Mesendoderm (in vitro differentiated cells): ENCODE results near the gene HDAC4.

Experiments used
- DNase-seq: peaks from one replicate; pipeline ENCODE4 v3.0.0; 2013
- H2AK5ac ChIP-seq: 2 replicates; pipeline ENCODE4 v1.6.1; 2013; ENCODE audit warnings: low read length, inconsistent platforms
- H2BK120ac ChIP-seq: 2 replicates; pipeline ENCODE4 v1.6.1; 2013; ENCODE audit warnings: low read depth, mild to moderate bottlenecking, low read length, moderate library complexity, mixed read lengths
- H2BK15ac ChIP-seq: replicated peaks from 2 replicates; pipeline ENCODE4 v1.6.1; 2013; ENCODE audit warnings: low read depth, mild to moderate bottlenecking, moderate library complexity
- H2BK5ac ChIP-seq: 2 replicates; pipeline ENCODE4 v1.6.1; 2013; ENCODE audit warnings: low read length, inconsistent platforms
- H3K18ac ChIP-seq: 2 replicates; pipeline ENCODE4 v1.6.1; 2013; ENCODE audit warnings: mild to moderate bottlenecking, low read length, mixed read lengths
- H3K23ac ChIP-seq: one replicate; pipeline ENCODE4 v1.6.1; 2013; ENCODE audit warnings: low read length
- H3K27ac ChIP-seq: 2 replicates; pipeline ENCODE4 v1.5.1; 2013; ENCODE audit warnings: low read depth, mild to moderate bottlenecking, inconsistent platforms, low read length, moderate library complexity
- H3K27me3 ChIP-seq: 2 replicates; pipeline ENCODE4 v1.6.1; 2013; ENCODE audit warnings: low read length, control low read depth, mild to moderate bottlenecking, inconsistent platforms; ENCODE audit not compliant: insufficient read depth, poor library complexity
- H3K36me3 ChIP-seq: 2 replicates; pipeline ENCODE4 v1.6.1; 2013; ENCODE audit warnings: low read length, inconsistent platforms; ENCODE audit not compliant: control insufficient read depth, insufficient read depth
- H3K4ac ChIP-seq: one replicate; pipeline ENCODE4 v1.6.1; 2013; ENCODE audit warnings: low read depth, mild to moderate bottlenecking, low read length, moderate library complexity
- H3K4me1 ChIP-seq: 2 replicates; pipeline ENCODE4 v1.6.1; 2013; ENCODE audit warnings: low read depth, low read length, inconsistent platforms; ENCODE audit not compliant: control insufficient read depth
- H3K4me2 ChIP-seq: 2 replicates; pipeline ENCODE4 v1.6.1; 2013; ENCODE audit warnings: low read length
- H3K4me3 ChIP-seq: 2 replicates; pipeline ENCODE4 v1.5.1; 2013; ENCODE audit warnings: mild to moderate bottlenecking, low read length
- H3K56ac ChIP-seq: one replicate; pipeline ENCODE4 v1.6.1; 2013; ENCODE audit warnings: low read length
- H3K79me1 ChIP-seq: 2 replicates; pipeline ENCODE4 v1.6.1; 2013; ENCODE audit warnings: low read length, inconsistent platforms
- H3K79me2 ChIP-seq: 2 replicates; pipeline ENCODE4 v1.6.1; 2013; ENCODE audit warnings: mild to moderate bottlenecking, low read length; ENCODE audit not compliant: control insufficient read depth, insufficient read depth
- H3K9ac ChIP-seq: 2 replicates; pipeline ENCODE4 v1.6.1; 2013; ENCODE audit warnings: low read length, inconsistent platforms
- H4K5ac ChIP-seq: one replicate; pipeline ENCODE4 v1.6.1; 2013; ENCODE audit warnings: low read length
- H4K8ac ChIP-seq: one replicate; pipeline ENCODE4 v1.6.1; 2013; ENCODE audit warnings: low read depth, mild to moderate bottlenecking, control low read depth, low read length, moderate library complexity
- WGBS: extraction: QIAGEN DNeasy Blood & Tissue Kit; methylation state at CpG from one replicate; pipeline ENCODE4 v1.1.7; 2013; ENCODE audit warnings: low lambda C conversion rate, missing lambda C conversion rate; ENCODE audit not compliant: insufficient coverage; ENCODE audit errors: extremely low coverage; 5-methylcytosine and 5-hydroxymethylcytosine counted together

Gene HDAC4

DNA sequence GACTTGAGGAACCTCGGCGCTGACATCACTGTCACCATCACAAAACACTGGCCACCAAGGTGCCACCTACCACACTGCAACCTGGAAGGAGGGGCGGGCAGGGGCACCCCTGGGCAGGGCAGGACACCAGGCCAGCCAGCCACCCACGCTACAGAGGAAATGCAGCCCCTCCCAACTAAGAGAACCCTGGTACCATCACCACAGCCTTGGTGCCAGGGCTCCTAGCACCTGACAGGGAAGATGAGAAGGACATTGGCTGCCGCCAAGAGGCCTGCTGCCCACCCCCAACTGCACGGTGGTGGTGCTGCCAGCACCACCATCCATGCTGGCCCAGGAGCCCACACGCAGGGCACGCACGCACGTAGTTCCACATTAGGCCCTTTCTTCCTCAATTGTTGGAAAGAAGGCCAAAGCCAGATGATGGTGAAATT lies 88.7 kb downstream of the HDAC4 start:
- no peak for DNase-seq
- no CpG with 5 or more reads among the region's 10 CpGs for WGBS
- no peak overlapping the region for H3K18ac ChIP-seq

DNA sequence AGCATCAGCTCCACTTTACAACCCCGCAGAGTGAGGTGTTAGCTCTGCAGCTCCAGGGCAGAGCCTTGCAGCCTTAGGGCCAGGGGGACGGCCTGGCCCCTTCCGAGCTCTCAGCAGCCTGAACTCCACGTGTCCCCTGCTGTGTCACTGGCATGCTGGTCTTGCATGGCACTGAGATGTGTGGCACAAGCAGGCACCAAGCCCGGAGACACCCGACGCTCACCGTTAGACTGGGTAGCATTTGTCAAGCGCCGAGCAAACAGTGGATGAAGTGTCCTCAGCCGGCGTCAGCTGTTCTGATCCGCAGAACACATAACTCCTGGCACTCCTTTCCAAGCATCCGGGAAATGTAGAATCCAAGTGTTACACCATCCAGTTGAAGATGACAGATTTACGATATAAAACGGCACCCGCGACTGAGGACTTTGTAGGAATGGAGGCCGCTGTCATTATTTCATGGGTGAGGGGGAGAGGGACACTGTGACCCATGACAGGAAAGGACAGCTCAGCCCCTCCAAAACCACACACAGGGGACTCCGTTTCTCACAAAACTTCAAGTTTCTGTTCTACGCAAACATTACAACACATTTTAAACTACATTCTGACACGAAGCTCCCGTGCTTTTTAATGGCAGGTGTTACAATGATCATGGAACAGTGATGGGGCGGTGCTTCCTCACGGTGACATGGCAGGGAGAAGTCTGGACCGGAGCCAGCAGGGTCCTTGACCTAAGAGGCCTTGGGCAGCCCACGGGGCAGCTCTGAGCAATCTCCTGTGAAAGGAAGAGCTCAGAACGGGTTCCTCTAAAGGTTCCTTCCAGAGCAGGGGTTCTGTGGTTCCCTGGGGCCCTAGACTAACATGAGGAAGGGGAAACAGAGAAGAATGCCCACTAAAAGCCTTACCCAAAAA lies 89.4 kb downstream of the HDAC4 start:
- no peak overlapping the region for H2AK5ac ChIP-seq
- H2BK15ac ChIP-seq: no peak overlapping the region
- no CpG with 5 or more reads among the region's 28 CpGs for WGBS
- H3K27me3 ChIP-seq: no peaks in the 10 kb centered on the region
- H3K18ac ChIP-seq: no peak overlapping the region
- H3K4me1 ChIP-seq: peaks cover 2% of the 10 kb centered on the region
- no peak overlapping the region for H2BK120ac ChIP-seq
- no peak overlapping the region for H4K5ac ChIP-seq
- peaks cover 23% of the 10 kb centered on the region for H3K79me1 ChIP-seq
- H3K27ac ChIP-seq: no peak overlapping the region
- H3K79me2 ChIP-seq: peaks cover 18% of the 10 kb centered on the region
- H3K9ac ChIP-seq: no peak overlapping the region
- H3K36me3 ChIP-seq: no peaks in the 10 kb centered on the region
- no peak for DNase-seq
- no peak overlapping the region for H3K4ac ChIP-seq
- no peak overlapping the region for H3K23ac ChIP-seq
- no peak overlapping the region for H4K8ac ChIP-seq
- no peak overlapping the region for H3K56ac ChIP-seq
- H3K4me3 ChIP-seq: no peak overlapping the region
- H2BK5ac ChIP-seq: no peak overlapping the region
- no peak overlapping the region for H3K4me2 ChIP-seq

More for the DNA sequence above, 88.7 kb downstream of the HDAC4 start:
- no peak overlapping the region for H2AK5ac ChIP-seq
- peaks cover 26% of the 10 kb centered on the region for H3K79me1 ChIP-seq
- H3K36me3 ChIP-seq: no peaks in the 10 kb centered on the region
- no peak overlapping the region for H3K27ac ChIP-seq
- H3K9ac ChIP-seq: no peak overlapping the region
- no peaks in the 10 kb centered on the region for H3K27me3 ChIP-seq
- no peak overlapping the region for H3K4ac ChIP-seq
- H2BK5ac ChIP-seq: no peak overlapping the region
- H3K23ac ChIP-seq: no peak overlapping the region
- no peak overlapping the region for H3K4me2 ChIP-seq
- H3K4me3 ChIP-seq: no peak overlapping the region
- no peak overlapping the region for H2BK15ac ChIP-seq
- H4K8ac ChIP-seq: no peak overlapping the region
- H3K56ac ChIP-seq: no peak overlapping the region
- peaks cover 2% of the 10 kb centered on the region for H3K4me1 ChIP-seq
- H4K5ac ChIP-seq: no peak overlapping the region
- peaks cover 20% of the 10 kb centered on the region for H3K79me2 ChIP-seq
- H2BK120ac ChIP-seq: no peak overlapping the region

DNA sequence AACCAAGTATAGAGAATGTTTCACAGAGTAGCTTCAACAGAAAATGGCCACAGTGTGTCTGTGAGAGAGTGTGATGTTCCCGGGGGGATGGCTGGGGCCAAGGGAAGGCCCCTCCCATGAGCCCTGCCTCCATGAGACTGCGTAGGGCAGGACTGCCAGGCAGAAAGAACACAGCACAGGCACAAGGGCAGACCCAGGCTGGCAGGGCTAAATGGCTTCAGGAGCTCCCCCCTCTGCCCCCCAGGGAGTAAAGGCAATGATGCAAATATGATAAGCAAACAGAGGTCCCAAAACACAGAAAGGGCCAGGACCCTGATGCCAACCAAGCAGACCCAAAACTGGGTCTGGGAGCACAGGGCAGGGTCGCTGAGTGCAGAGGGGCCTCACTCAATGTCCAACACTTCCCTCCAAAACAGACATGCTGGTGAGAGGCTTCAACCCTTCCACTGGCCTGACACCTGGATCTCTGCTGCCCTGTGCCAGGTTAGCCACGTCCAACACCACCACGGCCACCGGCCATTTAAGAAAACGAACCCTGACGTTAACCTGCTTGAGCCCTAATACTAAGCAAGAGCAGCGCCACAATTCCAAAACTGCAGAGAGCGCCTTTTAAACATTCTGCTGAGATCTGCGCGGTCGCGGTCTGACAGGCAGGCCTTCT lies 90.3 kb downstream of the HDAC4 start:
- Histone ChIP-seq H3K9ac (no peak overlapping the region), H3K27me3 (no peaks in the 10 kb centered on the region), H2BK120ac (no peak overlapping the region), H3K23ac (no peak overlapping the region), H3K79me2 (peaks cover 18% of the 10 kb centered on the region), H4K5ac (no peak overlapping the region), H3K4me1 (peaks cover 2% of the 10 kb centered on the region), H3K79me1 (peaks cover 24% of the 10 kb centered on the region), H3K56ac (no peak overlapping the region), H3K18ac (no peak overlapping the region), H3K4me3 (no peak overlapping the region), H3K4ac (no peak overlapping the region), H3K36me3 (no peaks in the 10 kb centered on the region), H2BK5ac (no peak overlapping the region), H3K27ac (no peak overlapping the region), H3K4me2 (no peak overlapping the region), H2AK5ac (no peak overlapping the region), H4K8ac (no peak overlapping the region), H2BK15ac (no peak overlapping the region)
- WGBS: no CpG with 5 or more reads among the region's 14 CpGs
- no peak for DNase-seq

DNA sequence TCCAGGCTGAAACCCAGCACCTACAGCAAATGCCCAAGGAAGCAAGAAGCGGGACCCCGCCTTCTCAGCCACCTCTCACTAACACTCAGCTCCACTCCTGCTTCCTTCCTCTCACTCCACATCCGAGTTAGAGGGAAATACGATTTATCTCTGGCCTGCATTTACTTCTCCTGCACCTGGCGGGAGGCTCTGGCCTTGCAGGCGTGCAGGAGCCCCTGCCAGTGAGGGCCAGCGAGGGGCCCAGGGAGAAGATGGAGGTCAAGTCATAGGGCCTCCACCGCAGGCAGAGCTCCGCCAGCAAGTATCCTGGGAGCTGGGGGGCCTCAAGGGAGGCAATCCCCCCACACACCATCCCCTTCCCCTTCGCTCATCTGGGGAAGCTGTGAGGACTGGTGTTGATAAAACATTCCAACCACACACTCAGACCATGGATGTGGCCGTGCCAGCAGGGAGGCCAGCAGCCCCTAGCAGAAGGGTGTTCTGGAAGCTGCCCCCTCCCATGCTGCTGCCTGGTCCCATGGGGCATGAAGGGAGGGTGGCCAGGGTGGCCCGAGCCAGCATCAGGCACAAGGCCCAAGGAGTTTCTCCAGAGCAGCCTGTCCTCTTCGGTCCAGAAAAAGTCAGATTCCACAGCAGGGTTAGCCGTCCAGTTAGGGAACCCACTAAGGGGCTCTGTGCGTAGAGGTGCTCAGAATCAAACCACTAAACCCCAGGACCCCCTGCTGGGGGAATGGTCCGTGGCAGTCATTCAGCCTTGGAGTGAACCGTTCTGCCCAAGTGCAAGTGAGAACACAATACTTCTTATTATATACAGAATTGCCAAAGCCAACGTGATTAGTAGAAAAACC lies 91.2 kb downstream of the HDAC4 start:
- Histone ChIP-seq H3K4me3 (no peak overlapping the region), H3K9ac (no peak overlapping the region), H3K4ac (no peak overlapping the region), H2AK5ac (no peak overlapping the region), H4K5ac (no peak overlapping the region), H3K27me3 (no peaks in the 10 kb centered on the region), H4K8ac (no peak overlapping the region), H3K79me1 (peaks cover 26% of the 10 kb centered on the region), H2BK15ac (no peak overlapping the region), H3K27ac (no peak overlapping the region), H3K56ac (no peak overlapping the region), H3K36me3 (no peaks in the 10 kb centered on the region), H3K23ac (no peak overlapping the region), H3K18ac (no peak overlapping the region), H3K4me2 (no peak overlapping the region), H3K4me1 (peaks cover 2% of the 10 kb centered on the region), H3K79me2 (peaks cover 16% of the 10 kb centered on the region), H2BK5ac (no peak overlapping the region), H2BK120ac (no peak overlapping the region)
- no peak for DNase-seq
- no CpG with 5 or more reads among the region's 18 CpGs for WGBS

DNA sequence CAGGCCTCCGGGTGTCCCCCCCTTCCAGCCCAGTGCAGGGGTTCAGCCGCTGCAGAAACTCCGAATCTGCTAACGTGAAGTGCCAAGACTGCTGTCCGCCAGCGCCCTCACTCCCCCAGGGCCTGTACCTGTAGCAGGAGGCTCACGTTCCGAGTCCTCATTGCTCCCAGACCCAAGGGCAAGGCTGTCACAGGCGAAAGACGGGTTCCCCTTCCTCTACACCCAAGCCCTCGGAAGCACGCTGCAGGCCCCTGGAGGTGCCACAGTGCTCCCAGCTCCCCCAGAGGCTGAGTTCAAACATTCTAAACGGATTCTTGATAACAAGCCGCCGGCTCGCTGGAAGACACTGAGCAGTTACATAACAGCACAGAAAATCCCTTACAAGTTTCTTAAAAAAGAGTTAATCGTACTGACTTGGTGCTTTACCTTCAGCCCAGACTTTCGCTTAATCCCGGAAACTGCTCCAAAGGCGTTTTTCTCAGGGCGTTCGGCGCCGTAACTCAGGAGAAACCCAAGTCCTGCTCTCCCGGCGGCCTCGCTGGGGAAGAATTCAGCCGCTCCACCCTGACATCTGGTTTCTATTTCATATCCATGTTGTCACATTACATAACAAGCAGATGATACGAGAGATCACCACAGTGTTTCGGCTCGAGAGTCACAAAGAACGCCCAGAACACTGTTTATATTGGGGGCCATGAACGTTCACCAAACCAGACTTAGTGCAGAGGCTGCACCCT lies 92.0 kb downstream of the HDAC4 start:
- no peak overlapping the region for H3K18ac ChIP-seq
- H3K4me1 ChIP-seq: peaks cover 2% of the 10 kb centered on the region
- no peak overlapping the region for H3K9ac ChIP-seq
- H3K56ac ChIP-seq: no peak overlapping the region
- H3K36me3 ChIP-seq: no peaks in the 10 kb centered on the region
- H2AK5ac ChIP-seq: no peak overlapping the region
- H3K79me1 ChIP-seq: peaks cover 24% of the 10 kb centered on the region
- H3K27me3 ChIP-seq: no peaks in the 10 kb centered on the region
- H3K4me2 ChIP-seq: no peak overlapping the region
- no peak overlapping the region for H3K4ac ChIP-seq
- no peak overlapping the region for H3K4me3 ChIP-seq
- H2BK5ac ChIP-seq: no peak overlapping the region
- WGBS: no CpG with 5 or more reads among the region's 33 CpGs
- no peak overlapping the region for H4K5ac ChIP-seq
- peaks cover 16% of the 10 kb centered on the region for H3K79me2 ChIP-seq
- H4K8ac ChIP-seq: no peak overlapping the region
- H2BK120ac ChIP-seq: no peak overlapping the region
- no peak overlapping the region for H2BK15ac ChIP-seq
- H3K27ac ChIP-seq: no peak overlapping the region
- no peak overlapping the region for H3K23ac ChIP-seq
- no peak for DNase-seq
